H1 (cell line): ENCODE data around the gene TXNDC15. TPM values are rescaled to one million over a fixed set of nuclear protein-coding genes. Genes with fewer than 3 reads are reported as not detected.

ENCODE experiments used
- CTCF ChIA-PET: fragments of 300-600 bp; sonication (Branson Sonifier 250); formaldehyde crosslinking; loops from one replicate; lab custom pipeline; 2021; ENCODE audit not compliant: partially characterized antibody; lab: Charles Lee
- POLR2A ChIA-PET: fragments of 300-600 bp; sonication (Branson Sonifier 250); formaldehyde crosslinking; loops from one replicate; lab custom pipeline; 2021; ENCODE audit warnings: inconsistent platforms; ENCODE audit not compliant: partially characterized antibody; lab: Charles Lee
- DNase-seq, 2 experiments: peaks; one replicate each; pipeline versions ENCODE4 v3.0.0 to v3.0.0-alpha.2; 2010 to 2022; ENCODE audit warnings: low spot score in 2 of 2, low read depth in 1 of 2, mixed read lengths in 1 of 2
- FAIRE-seq: peaks from 2 replicates; lab custom pipeline; 2011; peaks lifted over from hg19 to GRCh38; lab: Jason Lieb, UNC
- H2AFZ ChIP-seq: 2 replicates; pipeline ENCODE4 v1.8.1; 2012; ENCODE audit warnings: low read length, inconsistent platforms
- H2AK5ac ChIP-seq: 2 replicates; pipeline ENCODE4 v1.6.1; 2013; ENCODE audit warnings: low read depth, low read length
- H2BK120ac ChIP-seq: replicated peaks from 2 replicates; pipeline ENCODE3; 2013; ENCODE audit warnings: low read depth, low read length, inconsistent platforms
- H2BK12ac ChIP-seq: 2 replicates; pipeline ENCODE4 v1.6.1; 2013; ENCODE audit warnings: low read depth, low read length
- H2BK15ac ChIP-seq: 2 replicates; pipeline ENCODE4 v1.6.1; 2013; ENCODE audit warnings: low read length
- H2BK20ac ChIP-seq: 2 replicates; pipeline ENCODE4 v1.6.1; 2013; ENCODE audit warnings: low read length
- H2BK5ac ChIP-seq: 2 replicates; pipeline ENCODE4 v1.6.1; 2013; ENCODE audit warnings: low read depth, low read length
- H3K14ac ChIP-seq: 2 replicates; pipeline ENCODE4 v1.6.1; 2013; ENCODE audit warnings: inconsistent platforms; ENCODE audit not compliant: insufficient read length
- H3K18ac ChIP-seq: 2 replicates; pipeline ENCODE4 v1.6.1; 2013; ENCODE audit warnings: low read length; ENCODE audit errors: extremely low read depth
- H3K23ac ChIP-seq: 2 replicates; pipeline ENCODE4 v1.6.1; 2013; ENCODE audit warnings: inconsistent platforms; ENCODE audit not compliant: insufficient read length
- H3K23me2 ChIP-seq: 2 replicates; pipeline ENCODE4 v1.6.1; 2013; ENCODE audit warnings: low read depth, low read length
- H3K27ac ChIP-seq: 2 replicates; pipeline ENCODE4 v1.6.1; 2011; ENCODE audit warnings: low read depth, low read length, inconsistent platforms
- H3K27me3 ChIP-seq, 4 experiments: replicated peaks in 1 of 4; 1 replicate in 1 of 4; 2 replicates in 3 of 4; pipeline versions ENCODE4 v1.6.1 to v1.8.1; 2011 to 2013; ENCODE audit warnings: low read length in 3 of 4, mild to moderate bottlenecking in 3 of 4, inconsistent platforms in 2 of 4, mixed read lengths in 2 of 4, moderate library complexity in 1 of 4; ENCODE audit not compliant: control insufficient read depth in 3 of 4, insufficient read depth in 3 of 4; ENCODE audit errors: extremely low read depth in 1 of 4
- H3K36me3 ChIP-seq, 4 experiments: 2 replicates each; pipeline versions ENCODE4 v1.6.1 to v1.8.1; 2011 to 2013; ENCODE audit warnings: mild to moderate bottlenecking in 4 of 4, low read length in 3 of 4, moderate library complexity in 2 of 4, control low read depth in 1 of 4, inconsistent platforms in 1 of 4; ENCODE audit not compliant: insufficient read depth in 4 of 4, control insufficient read depth in 2 of 4
- H3K4ac ChIP-seq: replicated peaks from 2 replicates; pipeline ENCODE3; 2013; ENCODE audit warnings: low read length, low read depth, mixed read lengths, inconsistent platforms; ENCODE audit not compliant: insufficient read length
- H3K4me1 ChIP-seq, 4 experiments: replicated peaks in 1 of 4; 1 replicate in 1 of 4; 2 replicates in 3 of 4; pipeline versions ENCODE4 v1.6.1 to v1.8.1; 2011 to 2013; ENCODE audit warnings: low read length in 3 of 4, inconsistent platforms in 2 of 4, mixed read lengths in 1 of 4; ENCODE audit not compliant: insufficient read depth in 4 of 4, control insufficient read depth in 3 of 4
- H3K4me2 ChIP-seq, 2 experiments: 2 replicates each; pipeline versions ENCODE4 v1.6.1 to v1.8.1; 2011 to 2013; ENCODE audit warnings: low read depth in 2 of 2, low read length in 2 of 2, control low read depth in 1 of 2, inconsistent platforms in 1 of 2, mild to moderate bottlenecking in 1 of 2; ENCODE audit not compliant: insufficient read depth in 1 of 2
- H3K4me3 ChIP-seq, 4 experiments: fragments of 200-600, 300-600 bp in 1 of 4; sonication (generic), shearing (Covaris generic), sonication (Bioruptor Twin) in 1 of 4; 2 replicates each; pipeline versions ENCODE4 v1.5.1 to v1.8.1; 2011 to 2016; ENCODE audit warnings: low read length in 4 of 4, low read depth in 3 of 4, control low read depth in 2 of 4, inconsistent platforms in 2 of 4, mild to moderate bottlenecking in 2 of 4, mixed read lengths in 1 of 4, moderate library complexity in 1 of 4; ENCODE audit not compliant: insufficient read depth in 2 of 4; ENCODE audit errors: extremely low read depth in 1 of 4
- H3K56ac ChIP-seq: replicated peaks from 2 replicates; pipeline ENCODE3; 2013; ENCODE audit warnings: low read depth, mild to moderate bottlenecking, mixed read lengths, low read length, inconsistent platforms; ENCODE audit not compliant: insufficient read length
- H3K79me1 ChIP-seq: 2 replicates; pipeline ENCODE4 v1.6.1; 2013; ENCODE audit warnings: low read depth, low read length, control low read depth
- H3K79me2 ChIP-seq, 2 experiments: 2 replicates each; pipeline versions ENCODE4 v1.6.1 to v1.8.1; 2012 to 2013; ENCODE audit warnings: low read length in 2 of 2, mild to moderate bottlenecking in 2 of 2, inconsistent platforms in 1 of 2; ENCODE audit not compliant: insufficient read depth in 2 of 2, control insufficient read depth in 1 of 2
- H3K9ac ChIP-seq, 4 experiments: replicated peaks in 1 of 4; 1 replicate in 1 of 4; 2 replicates in 3 of 4; pipeline versions ENCODE4 v1.6.1 to v1.8.1; 2011 to 2013; ENCODE audit warnings: low read depth in 3 of 4, low read length in 3 of 4, control low read depth in 2 of 4, mild to moderate bottlenecking in 2 of 4, moderate library complexity in 2 of 4, inconsistent platforms in 1 of 4; ENCODE audit errors: extremely low read depth in 1 of 4
- H3K9me3 ChIP-seq, 2 experiments: 2 replicates each; pipeline versions ENCODE4 v1.6.1 to v1.8.1; 2012 to 2013; ENCODE audit warnings: mild to moderate bottlenecking in 2 of 2, moderate library complexity in 2 of 2, control low read depth in 1 of 2, inconsistent platforms in 1 of 2, low read depth in 1 of 2, low read length in 1 of 2, mixed read lengths in 1 of 2; ENCODE audit not compliant: insufficient read depth in 2 of 2
- H4K20me1 ChIP-seq, 2 experiments: replicated peaks in 1 of 2; 2 replicates each; pipeline versions ENCODE3 to v1.8.1; 2011 to 2013; ENCODE audit warnings: inconsistent platforms in 2 of 2, low read length in 2 of 2, mild to moderate bottlenecking in 1 of 2; ENCODE audit not compliant: insufficient read depth in 2 of 2, control insufficient read depth in 1 of 2
- H4K5ac ChIP-seq: 2 replicates; pipeline ENCODE4 v1.6.1; 2013; ENCODE audit warnings: low read length, low read depth, mixed read lengths, inconsistent platforms; ENCODE audit not compliant: insufficient read length
- H4K8ac ChIP-seq: 2 replicates; pipeline ENCODE4 v1.8.0; 2013; ENCODE audit warnings: mild to moderate bottlenecking, moderate library complexity, low read length, inconsistent platforms; ENCODE audit not compliant: insufficient read depth; ENCODE audit errors: extremely low read depth
- H4K91ac ChIP-seq: replicated peaks from 2 replicates; pipeline ENCODE3; 2013; ENCODE audit warnings: low read length, mixed read lengths, inconsistent platforms; ENCODE audit not compliant: insufficient read length
- BACH1 ChIP-seq: IDR thresholded peaks from 2 replicates; pipeline ENCODE4 v1.6.1; 2012; ENCODE audit warnings: low read length, improper control_type of control experiment
- CBX5 ChIP-seq: fragments of 300-800, 300-1000 bp; sonication (generic); IDR thresholded peaks from 2 replicates; pipeline ENCODE4 v1.7.1; 2016; ENCODE audit warnings: antibody characterized with exemption, low read length, low read depth
- RFX5 ChIP-seq: IDR thresholded peaks from 2 replicates; pipeline ENCODE4 v1.6.1; 2011; ENCODE audit warnings: low read depth, low read length, improper control_type of control experiment, borderline replicate concordance
- SRF ChIP-seq: IDR thresholded peaks from 2 replicates; pipeline ENCODE4 v1.6.1; 2011; ENCODE audit warnings: mild to moderate bottlenecking, low read depth, low read length, moderate library complexity
- WGBS, 2 experiments: shearing (Covaris generic) in 1 of 2; methylation state at CpG; one replicate each; pipeline versions ENCODE4 v1.1.6 to v1.1.7; 2013 to 2015; ENCODE audit warnings: low lambda C conversion rate in 2 of 2, mixed read lengths in 2 of 2, inconsistent platforms in 1 of 2, low coverage in 1 of 2, missing lambda C conversion rate in 1 of 2; ENCODE audit not compliant: insufficient replicate concordance in 2 of 2, insufficient coverage in 1 of 2, insufficient read length in 1 of 2; ENCODE audit errors: extremely low coverage in 1 of 2, missing lambda C conversion rate in 1 of 2; 5-methylcytosine and 5-hydroxymethylcytosine counted together
- polyA plus RNA-seq, 7 experiments: library from polyadenylated mRNA; depleted of rRNA in 3 of 7; stranded (reverse) in 5 of 7; unstranded in 2 of 7; fragments of >200 nt in 5 of 7; fragments of 200-250 nt in 2 of 7; gene quantifications; 1 replicate in 5 of 7; 2 replicates in 1 of 7; 4 replicates in 1 of 7; pipeline versions ENCODE4 v1.2.1 to v1.2.3, GENCODE V29; 2011 to 2013; ENCODE audit warnings: missing spikeins in 2 of 7, mixed read lengths in 2 of 7
- total RNA-seq: library from RNA; stranded (reverse); fragmentation: NEBNext Ultra II Directional; extraction: Animal tissue kit (Norgen Biotek cat#: 25700); gene quantifications from 2 replicates; pipeline ENCODE4 v1.2.1, GENCODE V29; 2021

The TXNDC15 gene
- total and polyA plus RNA-seq, 2 of the 8 experiments (the other 6 are each of a cell fraction or from before 2014, with no cell fraction given), result 20.1 to 30.8 TPM

GRCh38 chr5:134893748-134894505 lies 19.8 kb downstream of the TXNDC15 start:
- H2BK15ac ChIP-seq, result no peak overlapping the region
- peaks cover 0 to 1% of the 10 kb centered on the region in 2 experiments for H4K20me1 ChIP-seq
- no peak overlapping the region for H3K56ac ChIP-seq
- no peaks in the 10 kb centered on the region; the same call in 1 of the 2 replicates for H3K79me1 ChIP-seq
- 0 out of 8 replicates have a peak, but pooled peaks cover 0 to 3% (median 0%) of the 10 kb centered on the region in 4 experiments for H3K36me3 ChIP-seq
- no peak overlapping the region for H4K91ac ChIP-seq
- H2BK12ac ChIP-seq, result no peak overlapping the region
- H4K8ac ChIP-seq, result no peak overlapping the region
- H3K27me3 ChIP-seq, result no peaks in the 10 kb centered on the region
- H3K23ac ChIP-seq, result no peak overlapping the region
- H3K4ac ChIP-seq, result no peak overlapping the region
- POLR2A ChIA-PET, result interaction anchor here (1.6 to 3.2 kb wide), 2 partner anchors 9 to 11 kb away, joined by 6 to 13 read pairs; partner anchors contain the start of gene PCBD2
- H2BK20ac ChIP-seq, result no peak overlapping the region
- no peak overlapping the region for H3K9ac ChIP-seq
- CTCF ChIA-PET, result no interaction called here
- TF ChIP-seq RFX5 (no peak), CBX5 (no peak), BACH1 (0 out of 2 replicates have a peak, but pooled peaks have one; percentile 16), SRF (no peak)
- no peak for DNase-seq
- H3K14ac ChIP-seq, result no peak overlapping the region
- no peak overlapping the region for H2BK120ac ChIP-seq
- H3K4me3 ChIP-seq, result no peak overlapping the region
- no peak overlapping the region for H3K4me2 ChIP-seq
- H3K27ac ChIP-seq, result no peak overlapping the region
- no peaks in the 10 kb centered on the region; a peak in 1 of 4 replicates for H3K79me2 ChIP-seq
- no peak for FAIRE-seq
- H3K9me3 ChIP-seq, result no peaks in the 10 kb centered on the region
- WGBS, 2 experiments, result 86% methylated on average over 7 of the region's 7 CpGs; no CpG with 5 or more reads in 1 of the 2 experiments
- H2BK5ac ChIP-seq, result no peak overlapping the region
- H3K18ac ChIP-seq, result no peak overlapping the region
- no peaks in the 10 kb centered on the region; the same call in 1 of the 2 replicates for H3K23me2 ChIP-seq
- no peak overlapping the region for H4K5ac ChIP-seq
- H2AK5ac ChIP-seq, result no peak overlapping the region
- H3K4me1 ChIP-seq, result peaks cover 0 to 4% (median 0%) of the 10 kb centered on the region in 4 experiments; a peak in 2 of 7 replicates
- H2AFZ ChIP-seq, result no peak overlapping the region
